Keratinocyte (primary cell): ENCODE results near the gene INHA.

Experiments
- CTCF ChIP-seq, 3 experiments: IDR thresholded peaks in 1 of 3; conservative IDR thresholded peaks in 1 of 3; optimal IDR thresholded peaks in 1 of 3; 2 replicates in 2 of 3; 3 replicates in 1 of 3; pipeline versions ENCODE3 to v1.5.1; 2011; ENCODE audit warnings: low read length in 3 of 3, mild to moderate bottlenecking in 3 of 3, moderate library complexity in 2 of 3, control low read depth in 1 of 3, inconsistent platforms in 1 of 3; ENCODE audit not compliant: insufficient read depth in 2 of 3; ENCODE audit errors: extremely low read depth in 1 of 3
- EZH2 ChIP-seq: IDR thresholded peaks from one replicate; pipeline ENCODE4 v1.6.1; 2012; ENCODE audit warnings: inconsistent platforms, mild to moderate bottlenecking, low read length, moderate library complexity

- TF ChIP-seq CTCF (optimal IDR thresholded peaks at IDR 0.05 in 1 of 3, IDR thresholded peaks at IDR 0.05 in 1 of 3, conservative IDR thresholded peaks at IDR 0.05 in 1 of 3; ENCODE audit: extremely low read depth in 1 of 3, insufficient read depth in 2 of 3, low read length in 3 of 3) (no peak), EZH2 (no peak)
Observed at GRCh38 chr2:219615036-219615435, 42.9 kb downstream of the INHA start.
